HG03439 (cell line): Measurements from ENCODE around the gene ULK1.
"Not testable (repeated sequence)": the region's sequence is repeated elsewhere in the genome, so short reads cannot be mapped to it uniquely, and the experiment has no call there.

ENCODE experiments used
- ATAC-seq: cut with Tn5 transposase; IDR thresholded peaks from one replicate; pipeline ENCODE4 v1.9.1; 2021; ENCODE audit warnings: mild to moderate bottlenecking, moderate library complexity; ENCODE audit not compliant: unreplicated experiment

Gene ULK1

DNA sequence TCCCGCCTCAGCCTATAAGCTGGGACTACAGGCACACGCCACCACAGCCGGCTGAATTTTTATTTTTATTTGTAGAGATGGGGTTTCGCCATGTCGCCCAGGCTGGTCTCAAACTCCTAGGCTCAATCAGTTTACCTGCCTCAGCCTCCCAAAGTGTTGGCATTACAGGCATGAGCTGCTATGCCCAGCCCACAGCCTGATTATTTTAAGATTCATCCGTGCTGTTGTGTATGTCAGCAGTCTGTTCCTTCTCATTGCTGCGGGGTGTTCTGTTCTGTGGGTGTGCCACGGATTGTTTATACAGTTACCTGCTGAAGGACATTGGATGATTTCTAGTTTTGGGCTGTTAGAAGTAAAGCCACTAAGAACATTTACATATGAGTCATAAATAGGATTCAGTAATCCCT lies 45.7 kb downstream of the ULK1 start:
- no peak for ATAC-seq

- ATAC-seq = no peak
These were observed 46.9 kb downstream of the ULK1 start for GRCh38 chr12:131941116-131941986.

GRCh38 chr12:131941987-131942341 lies 47.5 kb downstream of the ULK1 start:
- no peak for ATAC-seq

- no peak for ATAC-seq
These were observed 48.2 kb downstream of the ULK1 start for GRCh38 chr12:131942671-131943070.

- no peak for ATAC-seq
These were observed 49.0 kb downstream of the ULK1 start for GRCh38 chr12:131943389-131943788.

DNA sequence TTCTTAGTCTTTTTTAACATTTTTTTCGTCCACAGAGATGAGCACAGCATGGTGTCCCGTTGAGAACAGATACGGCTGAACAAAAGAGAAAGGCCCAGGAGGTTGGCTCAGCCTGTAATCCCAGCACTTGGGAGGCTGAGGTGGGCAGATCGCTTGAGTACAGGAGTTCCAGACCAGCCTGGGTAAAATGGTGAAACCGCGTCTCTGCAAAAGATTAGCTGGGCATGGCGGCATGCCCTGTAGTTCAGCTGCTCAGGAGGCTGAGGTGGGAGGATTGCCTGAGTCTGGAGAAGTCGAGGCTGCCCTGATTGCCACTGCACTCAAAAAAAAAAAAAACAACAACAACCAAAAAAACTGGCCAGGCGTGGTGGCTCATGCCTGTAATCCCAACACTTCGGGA lies 49.5 kb downstream of the ULK1 start:
- ATAC-seq = no peak

DNA sequence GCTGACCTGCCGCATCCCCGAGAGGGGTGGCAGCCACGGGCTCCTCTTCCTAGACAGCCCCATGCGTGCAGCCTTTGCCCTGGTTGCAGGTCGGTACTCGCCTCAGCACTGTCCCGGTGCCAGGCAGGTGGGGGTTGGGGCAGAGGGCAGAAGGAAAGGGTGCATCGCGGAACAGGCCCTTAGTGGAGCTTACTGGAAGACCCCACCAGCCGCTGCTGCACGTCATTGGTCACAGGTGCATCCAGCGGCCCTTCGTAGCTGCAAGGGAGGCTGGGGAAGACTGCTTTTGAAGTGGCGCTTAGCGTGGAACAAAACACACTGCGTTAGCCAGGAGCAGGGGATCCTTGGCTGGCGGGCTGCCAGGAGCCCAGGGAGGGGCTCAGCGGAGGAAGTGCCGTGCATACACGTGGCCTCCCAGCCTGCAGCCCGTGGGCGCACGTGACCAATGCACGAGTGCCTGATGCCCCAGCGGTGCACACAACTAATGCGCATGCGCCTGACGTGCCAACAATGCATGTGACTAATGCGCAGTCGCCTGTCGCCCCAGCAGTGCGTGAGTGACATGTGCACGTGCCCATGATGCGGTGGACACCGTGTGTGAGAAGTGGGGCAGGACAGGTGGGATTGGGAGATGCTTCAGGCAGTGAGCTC lies 50.3 kb downstream of the ULK1 start:
- no peak for ATAC-seq

GRCh38 chr12:131946757-131947156 lies 52.3 kb downstream of the ULK1 start:
- ATAC-seq = no peak

DNA sequence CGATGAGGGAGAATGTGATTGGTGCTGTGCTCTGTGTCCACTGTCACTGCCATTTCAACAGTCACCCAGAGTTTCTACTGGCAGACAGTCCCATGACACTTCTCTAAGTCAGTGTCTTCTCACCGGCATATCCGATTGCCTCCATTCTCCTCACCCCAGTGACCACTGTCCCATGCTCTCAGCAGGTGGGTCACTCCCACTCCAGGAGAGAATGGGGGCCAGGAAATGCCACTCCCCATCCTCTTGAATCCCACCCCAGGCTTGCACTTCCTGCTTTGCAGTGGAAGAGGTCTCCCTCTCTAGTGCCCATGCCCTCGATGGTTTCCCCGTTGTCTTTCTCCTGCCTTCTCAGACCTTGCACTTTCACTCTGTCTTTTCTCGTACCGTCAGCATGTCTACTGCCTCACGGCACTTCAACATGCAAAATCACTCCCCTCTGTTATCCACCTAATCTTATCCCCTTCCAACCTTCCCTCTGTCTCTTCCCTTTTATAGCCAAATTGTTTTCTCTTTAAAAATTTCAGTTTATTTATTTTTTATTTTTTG lies 53.1 kb downstream of the ULK1 start:
- no peak for ATAC-seq

GRCh38 chr12:131948166-131948712 lies 53.8 kb downstream of the ULK1 start:
- no peak for ATAC-seq

- ATAC-seq = not testable (repeated sequence)
These were observed 54.5 kb downstream of the ULK1 start for GRCh38 chr12:131948713-131949430.

GRCh38 chr12:131949431-131950181 lies 55.2 kb downstream of the ULK1 start, which contains the start of gene EP400:
TSS of gene EP400 (plus strand) at chr12:131949942. CDS start at chr12:131960620, 10,678 bp downstream.
- ATAC-seq = peak; percentile 80

- ATAC-seq = peak; percentile 41
These were observed 55.9 kb downstream of the ULK1 start for GRCh38 chr12:131950182-131950913.

DNA sequence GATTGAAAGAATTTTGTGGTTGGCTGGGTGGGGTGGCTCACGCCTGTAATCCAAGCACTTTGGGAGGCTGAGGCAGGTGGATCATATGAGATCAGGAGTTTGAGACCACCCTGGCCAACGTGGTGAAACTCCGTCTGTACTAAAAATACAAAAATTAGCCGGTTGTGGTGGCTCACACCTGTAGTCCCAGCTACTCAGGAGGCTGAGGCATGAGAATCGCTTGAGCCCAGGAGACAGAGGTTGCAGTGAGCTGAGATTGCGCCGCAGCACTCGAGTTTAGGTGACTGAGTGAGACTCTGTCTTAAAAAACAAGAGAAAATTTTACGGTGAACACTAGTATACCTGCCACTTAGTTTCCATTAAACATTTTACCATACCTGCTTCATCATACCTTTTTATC lies 59.4 kb downstream of the ULK1 start:
- ATAC-seq = not testable (repeated sequence)

DNA sequence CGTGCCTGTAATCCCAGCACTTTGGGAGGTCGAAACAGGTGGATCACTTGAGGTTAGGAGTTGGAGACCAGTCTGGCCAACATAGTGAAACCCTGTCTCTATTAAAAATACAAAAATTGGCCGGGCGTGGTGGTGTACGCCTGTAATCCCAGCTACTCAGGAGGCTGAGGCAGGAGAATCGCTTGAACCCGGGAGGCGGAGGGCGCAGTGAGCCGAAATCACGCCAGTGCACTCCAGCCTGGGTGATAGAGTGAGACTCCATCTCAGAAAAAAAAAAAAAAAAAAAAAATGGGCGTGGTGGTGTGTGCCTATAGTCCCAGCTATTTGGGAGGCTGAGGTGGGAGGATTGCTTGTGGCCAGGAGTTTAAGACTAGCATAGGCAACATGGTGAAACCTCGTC lies 60.0 kb downstream of the ULK1 start:
- ATAC-seq = not testable (repeated sequence)

GRCh38 chr12:131959116-131959515 lies 64.7 kb downstream of the ULK1 start:
- no peak for ATAC-seq

GRCh38 chr12:131959641-131960589 lies 65.5 kb downstream of the ULK1 start:
- no peak for ATAC-seq

DNA sequence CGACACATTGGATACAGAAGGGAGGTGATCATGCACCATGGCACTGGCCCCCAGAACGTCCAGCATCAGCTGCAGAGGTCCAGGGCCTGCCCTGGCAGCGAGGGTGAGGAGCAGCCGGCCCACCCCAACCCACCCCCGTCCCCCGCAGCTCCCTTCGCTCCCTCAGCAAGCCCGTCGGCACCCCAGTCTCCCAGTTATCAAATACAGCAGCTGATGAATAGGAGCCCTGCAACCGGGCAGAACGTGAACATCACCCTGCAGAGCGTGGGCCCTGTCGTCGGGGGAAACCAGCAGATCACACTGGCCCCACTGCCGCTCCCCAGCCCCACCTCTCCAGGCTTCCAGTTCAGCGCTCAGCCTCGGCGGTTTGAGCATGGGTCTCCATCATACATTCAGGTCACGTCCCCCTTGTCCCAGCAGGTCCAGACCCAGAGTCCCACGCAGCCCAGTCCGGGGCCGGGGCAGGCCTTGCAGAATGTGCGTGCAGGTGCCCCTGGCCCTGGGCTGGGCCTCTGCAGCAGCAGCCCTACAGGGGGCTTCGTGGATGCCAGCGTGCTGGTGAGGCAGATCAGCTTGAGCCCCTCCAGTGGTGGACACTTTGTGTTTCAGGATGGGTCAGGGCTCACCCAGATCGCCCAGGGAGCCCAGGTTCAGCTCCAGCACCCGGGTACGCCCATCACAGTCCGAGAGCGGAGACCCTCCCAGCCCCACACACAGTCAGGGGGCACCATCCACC lies 66.3 kb downstream of the ULK1 start:
- not testable (repeated sequence) for ATAC-seq
